Vagina (tissue), 2 donors: ENCODE measurements around the gene TRMT61A.

Source experiments
- POLR2A ChIP-seq, 2 donors: fragments of 450-650 bp; IDR thresholded peaks; one replicate each; pipeline ENCODE4 v1.6.1; 2017; ENCODE audit warnings: antibody characterized with exemption in 2 of 2, mild to moderate bottlenecking in 2 of 2, moderate library complexity in 2 of 2
- TF ChIP-seq, protein P1 (sequence below), 3 experiments: fragments of 450-650 bp in 2 of 3; fragments of 200-600 bp in 1 of 3; sonication (generic) in 1 of 3; IDR thresholded peaks; one replicate each; pipeline ENCODE4 v1.5.1; 2017 to 2019; ENCODE audit warnings: antibody characterized with exemption in 3 of 3, mild to moderate bottlenecking in 2 of 3, moderate library complexity in 2 of 3

DNA sequence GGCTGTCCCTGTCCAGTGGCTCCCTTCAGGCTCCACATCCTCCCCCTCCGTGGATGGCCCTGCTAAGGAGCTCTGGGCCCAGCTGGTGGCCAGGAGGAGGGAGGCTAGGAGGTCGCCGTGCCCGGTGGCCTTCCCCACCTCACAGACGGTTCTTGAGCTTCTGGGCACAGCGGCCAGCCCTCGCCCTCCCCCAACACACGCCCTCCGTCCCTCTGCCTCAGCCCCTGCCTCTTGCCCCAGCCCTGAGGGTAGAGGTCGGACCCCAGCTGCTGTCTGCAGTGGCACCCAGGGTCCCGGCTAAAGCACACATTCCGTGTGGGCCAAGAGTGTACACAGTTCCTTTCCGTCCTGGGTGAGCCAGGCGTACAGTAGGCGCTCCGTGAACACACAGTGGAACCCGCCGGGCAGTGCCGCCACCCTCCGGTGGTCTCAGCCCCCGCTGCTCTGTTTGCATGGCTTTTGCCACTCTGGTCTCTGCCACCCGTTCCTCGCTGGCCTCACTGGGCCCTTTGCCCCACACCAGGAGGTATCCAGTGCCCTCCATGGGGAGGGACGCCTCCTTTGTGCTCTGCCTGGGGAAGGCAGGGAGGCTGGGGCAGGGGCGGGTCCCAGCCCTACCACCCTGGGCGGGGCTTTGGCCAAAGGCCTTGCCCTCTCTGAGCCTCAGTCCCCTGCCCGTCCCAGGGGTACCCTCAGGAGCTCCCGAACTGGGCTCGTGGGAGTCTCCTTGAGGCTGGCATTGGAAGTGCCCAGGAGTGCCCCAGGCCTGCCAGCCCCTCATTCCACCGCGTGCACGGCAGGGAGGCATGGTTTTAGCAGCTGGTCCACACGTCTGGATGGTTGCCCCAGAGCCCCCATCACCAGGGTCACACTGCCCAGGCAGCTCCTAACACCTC lies 13.0 kb downstream of the TRMT61A start:
- TF ChIP-seq, protein P1, sequence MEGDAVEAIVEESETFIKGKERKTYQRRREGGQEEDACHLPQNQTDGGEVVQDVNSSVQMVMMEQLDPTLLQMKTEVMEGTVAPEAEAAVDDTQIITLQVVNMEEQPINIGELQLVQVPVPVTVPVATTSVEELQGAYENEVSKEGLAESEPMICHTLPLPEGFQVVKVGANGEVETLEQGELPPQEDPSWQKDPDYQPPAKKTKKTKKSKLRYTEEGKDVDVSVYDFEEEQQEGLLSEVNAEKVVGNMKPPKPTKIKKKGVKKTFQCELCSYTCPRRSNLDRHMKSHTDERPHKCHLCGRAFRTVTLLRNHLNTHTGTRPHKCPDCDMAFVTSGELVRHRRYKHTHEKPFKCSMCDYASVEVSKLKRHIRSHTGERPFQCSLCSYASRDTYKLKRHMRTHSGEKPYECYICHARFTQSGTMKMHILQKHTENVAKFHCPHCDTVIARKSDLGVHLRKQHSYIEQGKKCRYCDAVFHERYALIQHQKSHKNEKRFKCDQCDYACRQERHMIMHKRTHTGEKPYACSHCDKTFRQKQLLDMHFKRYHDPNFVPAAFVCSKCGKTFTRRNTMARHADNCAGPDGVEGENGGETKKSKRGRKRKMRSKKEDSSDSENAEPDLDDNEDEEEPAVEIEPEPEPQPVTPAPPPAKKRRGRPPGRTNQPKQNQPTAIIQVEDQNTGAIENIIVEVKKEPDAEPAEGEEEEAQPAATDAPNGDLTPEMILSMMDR (IDR thresholded peaks at IDR 0.05): no peak
- no peak for TF ChIP-seq POLR2A (IDR thresholded peaks at IDR 0.05)
